ENCODE results near the gene OPN3.

GRCh38 chr1:241586905-241587512 lies 53.2 kb downstream of the OPN3 start:
- TF ChIP-seq, protein P1, sequence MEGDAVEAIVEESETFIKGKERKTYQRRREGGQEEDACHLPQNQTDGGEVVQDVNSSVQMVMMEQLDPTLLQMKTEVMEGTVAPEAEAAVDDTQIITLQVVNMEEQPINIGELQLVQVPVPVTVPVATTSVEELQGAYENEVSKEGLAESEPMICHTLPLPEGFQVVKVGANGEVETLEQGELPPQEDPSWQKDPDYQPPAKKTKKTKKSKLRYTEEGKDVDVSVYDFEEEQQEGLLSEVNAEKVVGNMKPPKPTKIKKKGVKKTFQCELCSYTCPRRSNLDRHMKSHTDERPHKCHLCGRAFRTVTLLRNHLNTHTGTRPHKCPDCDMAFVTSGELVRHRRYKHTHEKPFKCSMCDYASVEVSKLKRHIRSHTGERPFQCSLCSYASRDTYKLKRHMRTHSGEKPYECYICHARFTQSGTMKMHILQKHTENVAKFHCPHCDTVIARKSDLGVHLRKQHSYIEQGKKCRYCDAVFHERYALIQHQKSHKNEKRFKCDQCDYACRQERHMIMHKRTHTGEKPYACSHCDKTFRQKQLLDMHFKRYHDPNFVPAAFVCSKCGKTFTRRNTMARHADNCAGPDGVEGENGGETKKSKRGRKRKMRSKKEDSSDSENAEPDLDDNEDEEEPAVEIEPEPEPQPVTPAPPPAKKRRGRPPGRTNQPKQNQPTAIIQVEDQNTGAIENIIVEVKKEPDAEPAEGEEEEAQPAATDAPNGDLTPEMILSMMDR (IDR thresholded peaks at IDR 0.05; ENCODE audit: extremely low read depth in 1 of 2, insufficient read depth in 1 of 2, low read depth in 1 of 2, low read length in 2 of 2): no peak
- TF ChIP-seq POLR2AphosphoS5 (IDR thresholded peaks at IDR 0.05; ENCODE audit: insufficient read depth, low read depth, low read length): no peak
- TF ChIP-seq POLR2A (IDR thresholded peaks at IDR 0.05; ENCODE audit: low read depth, low read length): no peak
- TF ChIP-seq EZH2 (IDR thresholded peaks at IDR 0.05; ENCODE audit: borderline replicate concordance, low read depth, low read length, severe bottlenecking): no peak
- no peak for TF ChIP-seq JUN (IDR thresholded peaks at IDR 0.05; ENCODE audit: borderline replicate concordance, insufficient read depth, insufficient read length, low read depth)
- TF ChIP-seq MYC (IDR thresholded peaks at IDR 0.05; ENCODE audit: low read depth, low read length): no peak
